Omental fat pad (tissue), 4 donors: ENCODE data around the gene INTS4. TPM values are rescaled to one million over a fixed set of nuclear protein-coding genes. Genes with fewer than 3 reads are reported as not detected.
"Not testable (repeated sequence)": the region's sequence is repeated elsewhere in the genome, so short reads cannot be mapped to it uniquely, and the experiment has no call there.

Experiments used
- ATAC-seq: fragments of 150-250 bp; one replicate; pipeline ENCODE4 v1.9.1; 2016; ENCODE audit warnings: mild to moderate bottlenecking, moderate library complexity; ENCODE audit not compliant: low FRiP score
- DNase-seq: peaks from one replicate; pipeline ENCODE4 v3.0.0-alpha.2; 2019; ENCODE audit warnings: low spot score
- total RNA-seq, 4 donors: library from RNA; depleted of rRNA; stranded (reverse); fragments of >200 nt; gene quantifications; one replicate each; pipeline ENCODE4 v1.1.0, GENCODE V29; 2016
- TF ChIP-seq, protein P1 (sequence below), 3 donors: fragments of 450-650 bp; IDR thresholded peaks; one replicate each; pipeline ENCODE4 v1.5.1; 2016 to 2017; ENCODE audit warnings: antibody characterized with exemption in 3 of 3, mild to moderate bottlenecking in 3 of 3, moderate library complexity in 2 of 3

INTS4 gene, protein sequence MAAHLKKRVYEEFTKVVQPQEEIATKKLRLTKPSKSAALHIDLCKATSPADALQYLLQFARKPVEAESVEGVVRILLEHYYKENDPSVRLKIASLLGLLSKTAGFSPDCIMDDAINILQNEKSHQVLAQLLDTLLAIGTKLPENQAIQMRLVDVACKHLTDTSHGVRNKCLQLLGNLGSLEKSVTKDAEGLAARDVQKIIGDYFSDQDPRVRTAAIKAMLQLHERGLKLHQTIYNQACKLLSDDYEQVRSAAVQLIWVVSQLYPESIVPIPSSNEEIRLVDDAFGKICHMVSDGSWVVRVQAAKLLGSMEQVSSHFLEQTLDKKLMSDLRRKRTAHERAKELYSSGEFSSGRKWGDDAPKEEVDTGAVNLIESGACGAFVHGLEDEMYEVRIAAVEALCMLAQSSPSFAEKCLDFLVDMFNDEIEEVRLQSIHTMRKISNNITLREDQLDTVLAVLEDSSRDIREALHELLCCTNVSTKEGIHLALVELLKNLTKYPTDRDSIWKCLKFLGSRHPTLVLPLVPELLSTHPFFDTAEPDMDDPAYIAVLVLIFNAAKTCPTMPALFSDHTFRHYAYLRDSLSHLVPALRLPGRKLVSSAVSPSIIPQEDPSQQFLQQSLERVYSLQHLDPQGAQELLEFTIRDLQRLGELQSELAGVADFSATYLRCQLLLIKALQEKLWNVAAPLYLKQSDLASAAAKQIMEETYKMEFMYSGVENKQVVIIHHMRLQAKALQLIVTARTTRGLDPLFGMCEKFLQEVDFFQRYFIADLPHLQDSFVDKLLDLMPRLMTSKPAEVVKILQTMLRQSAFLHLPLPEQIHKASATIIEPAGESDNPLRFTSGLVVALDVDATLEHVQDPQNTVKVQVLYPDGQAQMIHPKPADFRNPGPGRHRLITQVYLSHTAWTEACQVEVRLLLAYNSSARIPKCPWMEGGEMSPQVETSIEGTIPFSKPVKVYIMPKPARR
- total RNA-seq = 10 to 100 TPM; 22.5 to 43.2 (median 28.7) TPM

DNA sequence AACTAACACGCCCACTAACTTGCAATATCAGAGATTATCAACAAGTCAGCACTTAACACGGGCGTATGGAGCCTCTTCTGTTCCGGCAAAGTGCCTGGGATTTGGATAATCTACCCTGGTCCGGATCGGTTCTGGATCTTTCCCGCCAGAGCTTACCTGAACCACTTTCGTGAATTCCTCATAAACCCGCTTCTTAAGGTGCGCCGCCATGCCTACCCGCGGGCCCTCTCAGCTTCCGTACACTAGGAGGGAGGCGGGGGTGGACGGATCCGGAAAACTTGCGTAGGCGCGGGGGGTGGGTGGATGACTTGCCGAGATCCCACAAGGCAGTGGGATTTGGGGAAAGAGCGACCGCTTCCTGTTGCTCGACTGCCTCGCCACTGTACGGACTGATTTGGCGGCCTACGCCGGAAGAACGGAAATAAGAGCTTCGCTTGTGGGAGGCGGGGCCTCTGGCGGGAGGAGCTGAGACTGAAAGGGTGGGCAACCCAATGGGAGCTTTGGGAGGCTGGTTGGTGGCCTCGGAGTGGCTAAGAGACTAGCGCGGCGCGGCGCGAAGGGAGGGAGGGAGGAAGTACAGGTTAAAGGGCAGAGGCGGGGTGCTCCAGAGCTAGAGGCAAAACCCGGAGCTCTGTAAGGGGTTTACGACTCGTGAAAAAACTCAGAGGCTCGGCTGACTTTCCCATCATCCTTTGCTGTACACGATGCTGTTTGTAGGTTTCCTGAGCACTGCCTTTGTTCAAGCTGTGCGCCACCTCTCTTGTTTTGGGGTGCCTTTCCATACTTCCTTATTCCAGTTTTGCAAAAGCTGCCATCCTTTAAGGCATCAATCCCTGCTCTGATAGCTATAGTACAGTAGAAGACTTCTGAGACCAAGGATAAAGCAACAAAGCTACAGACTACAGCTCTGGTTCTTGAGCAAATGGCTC lies at the start of gene INTS4:
Gene INTS4, minus strand, starts transcription at position 235 of the 929 bp plus-strand sequence. Its CDS starts 25 bp downstream, at position 210.
- peak; percentile 93 for DNase-seq
- TF ChIP-seq, protein P1, sequence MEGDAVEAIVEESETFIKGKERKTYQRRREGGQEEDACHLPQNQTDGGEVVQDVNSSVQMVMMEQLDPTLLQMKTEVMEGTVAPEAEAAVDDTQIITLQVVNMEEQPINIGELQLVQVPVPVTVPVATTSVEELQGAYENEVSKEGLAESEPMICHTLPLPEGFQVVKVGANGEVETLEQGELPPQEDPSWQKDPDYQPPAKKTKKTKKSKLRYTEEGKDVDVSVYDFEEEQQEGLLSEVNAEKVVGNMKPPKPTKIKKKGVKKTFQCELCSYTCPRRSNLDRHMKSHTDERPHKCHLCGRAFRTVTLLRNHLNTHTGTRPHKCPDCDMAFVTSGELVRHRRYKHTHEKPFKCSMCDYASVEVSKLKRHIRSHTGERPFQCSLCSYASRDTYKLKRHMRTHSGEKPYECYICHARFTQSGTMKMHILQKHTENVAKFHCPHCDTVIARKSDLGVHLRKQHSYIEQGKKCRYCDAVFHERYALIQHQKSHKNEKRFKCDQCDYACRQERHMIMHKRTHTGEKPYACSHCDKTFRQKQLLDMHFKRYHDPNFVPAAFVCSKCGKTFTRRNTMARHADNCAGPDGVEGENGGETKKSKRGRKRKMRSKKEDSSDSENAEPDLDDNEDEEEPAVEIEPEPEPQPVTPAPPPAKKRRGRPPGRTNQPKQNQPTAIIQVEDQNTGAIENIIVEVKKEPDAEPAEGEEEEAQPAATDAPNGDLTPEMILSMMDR (IDR thresholded peaks at IDR 0.05) = no peak

DNA sequence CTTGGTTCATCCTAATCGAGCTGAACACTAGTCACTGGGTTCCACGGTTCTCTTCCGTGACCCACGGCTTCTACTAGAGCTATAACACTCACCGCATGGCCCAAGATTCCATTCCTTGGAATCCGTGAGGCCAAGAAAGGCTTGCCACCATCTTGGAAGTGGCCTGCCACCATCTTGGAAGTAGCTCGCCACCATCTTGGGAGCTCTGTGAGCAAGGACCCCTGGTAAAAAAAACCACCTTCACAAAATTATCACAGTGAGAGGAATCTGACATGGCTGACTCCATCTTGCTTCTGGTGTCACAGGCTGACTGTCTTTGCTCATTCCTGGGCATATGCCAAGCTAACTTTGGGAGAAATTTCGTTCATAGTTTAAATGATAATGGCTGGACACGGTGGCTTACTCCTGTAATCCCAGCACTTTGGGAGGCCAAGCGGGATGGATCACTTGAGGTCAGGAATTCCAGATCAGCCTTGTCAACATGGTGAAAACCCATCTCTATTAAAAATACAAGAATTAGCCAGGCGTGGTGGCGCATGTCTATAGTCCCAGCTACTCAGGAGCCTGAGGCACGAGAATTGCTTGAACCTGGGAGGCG lies 47.5 kb upstream of the INTS4 start:
- no peak for DNase-seq
- ATAC-seq = no peak
- TF ChIP-seq, protein P1 (IDR thresholded peaks at IDR 0.05) = no peak

More for the DNA sequence above, at the start of gene INTS4:
- peak; percentile 99 for ATAC-seq

DNA sequence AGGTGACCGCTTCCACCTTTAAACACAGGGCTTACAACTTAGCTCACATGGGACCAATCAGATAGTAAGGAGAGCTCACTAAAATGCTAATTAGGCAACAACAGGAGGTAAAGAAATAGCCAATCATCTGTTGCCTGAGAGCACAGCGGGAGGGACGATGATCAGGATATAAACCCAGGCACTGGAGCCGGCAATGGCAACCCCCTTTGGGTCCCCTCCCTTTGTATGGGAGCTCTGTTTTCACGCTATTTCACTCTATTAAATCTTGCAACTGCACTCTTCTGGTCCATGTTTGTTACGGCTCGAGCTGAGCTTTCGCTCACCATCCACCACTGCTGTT lies 46.9 kb upstream of the INTS4 start:
- ATAC-seq, DNase-seq: not testable (repeated sequence)

DNA sequence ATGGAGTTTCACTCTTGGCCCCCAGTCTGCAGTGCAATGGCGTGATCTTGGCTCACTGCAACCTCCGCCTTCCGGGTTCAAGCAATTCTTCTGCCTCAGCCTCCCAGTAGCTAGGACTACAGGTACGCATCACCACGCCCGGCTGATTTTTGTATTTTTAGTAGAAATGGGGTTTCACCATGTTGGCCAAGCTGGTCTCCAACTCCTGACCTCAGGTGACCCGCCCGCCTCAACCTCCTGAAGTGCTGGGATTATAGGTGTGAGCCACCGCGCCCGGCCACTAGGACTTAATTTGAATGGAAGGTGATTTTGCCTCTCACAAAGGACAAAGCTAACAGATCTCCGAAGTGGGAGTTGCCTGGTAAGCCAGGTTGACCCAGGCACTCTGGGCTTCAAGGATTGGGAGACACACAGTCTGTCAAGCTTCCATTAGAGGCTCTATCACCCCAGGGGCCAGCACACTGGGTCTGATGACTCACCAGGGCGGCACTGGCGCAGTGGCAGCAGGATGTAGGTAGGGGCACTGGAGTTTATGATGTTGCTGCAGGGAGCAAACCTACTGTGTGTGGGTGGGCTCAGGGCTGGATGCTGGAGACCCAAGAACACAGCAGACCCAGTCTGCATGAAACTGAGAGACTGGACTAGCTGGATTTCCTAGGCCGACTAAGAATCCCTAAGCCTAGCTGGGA lies 46.4 kb upstream of the INTS4 start:
- TF ChIP-seq, protein P1 (IDR thresholded peaks at IDR 0.05) = no peak
- ATAC-seq (no peak), DNase-seq (no peak)

DNA sequence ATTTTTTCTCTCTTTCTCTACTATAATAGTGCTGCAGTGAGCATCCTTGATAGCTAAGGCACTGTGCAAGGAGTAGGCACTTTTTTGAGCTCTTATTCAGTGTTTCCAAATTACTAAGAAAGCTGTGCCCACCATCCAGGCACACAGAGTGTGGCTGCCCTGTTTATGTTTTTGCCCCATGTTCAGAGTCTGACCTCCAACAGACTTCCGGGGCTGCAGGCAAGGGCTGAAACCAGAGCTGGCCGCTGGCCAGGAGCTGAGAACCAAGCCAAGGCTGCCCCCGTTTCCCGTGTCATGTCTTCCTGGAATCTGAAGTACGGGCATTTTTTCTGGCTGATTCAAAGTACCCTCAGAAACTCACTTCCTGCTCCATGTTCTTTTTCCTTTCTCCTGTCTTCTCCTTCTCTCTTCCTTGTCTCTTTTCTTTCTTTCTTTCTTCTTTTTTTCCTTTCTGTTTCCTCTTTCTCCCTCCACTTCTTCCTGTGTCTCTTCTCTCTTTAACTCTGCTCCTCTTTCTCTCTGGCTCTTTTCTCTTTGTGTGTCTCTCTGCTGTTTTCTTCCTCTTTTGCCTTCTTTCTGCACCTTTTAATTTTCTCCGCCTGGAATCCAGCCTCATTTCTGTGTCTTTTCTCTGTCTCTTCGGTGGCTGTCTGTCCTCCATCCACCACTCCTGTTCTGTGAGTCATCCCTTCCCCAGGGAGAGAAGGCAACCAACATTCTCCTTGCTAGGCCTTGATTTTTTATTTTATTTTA lies 45.6 kb upstream of the INTS4 start:
- ATAC-seq = peak; percentile 75
- TF ChIP-seq, protein P1 (IDR thresholded peaks at IDR 0.05) = no peak
- peak; percentile 42 for DNase-seq

DNA sequence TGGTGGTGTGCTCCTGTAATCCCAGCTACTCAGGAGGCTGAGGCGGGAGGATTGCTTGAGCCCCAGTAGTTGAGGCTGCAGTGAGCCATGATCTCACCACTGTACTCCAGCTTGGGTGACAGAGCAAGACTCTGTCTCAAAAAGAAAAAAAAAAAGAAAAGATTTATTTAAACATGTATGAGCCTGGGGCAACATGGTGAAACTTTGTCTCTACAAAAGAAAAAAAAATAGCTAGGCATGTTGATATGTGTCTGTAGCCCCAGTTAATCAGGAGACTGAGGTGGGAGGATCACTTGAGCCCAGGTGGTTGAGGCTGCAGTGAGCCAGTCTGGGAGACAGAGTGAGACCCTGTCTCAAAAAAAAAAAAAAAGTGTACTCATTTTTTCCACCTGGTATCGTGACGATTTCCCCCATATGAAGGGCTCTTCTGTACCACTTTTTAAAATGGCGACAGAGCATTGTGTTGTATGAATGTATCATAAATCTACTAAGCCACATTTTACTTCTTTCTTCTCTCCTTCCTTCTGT lies 45.0 kb upstream of the INTS4 start:
- DNase-seq (no peak), ATAC-seq (no peak)
- TF ChIP-seq, protein P1 (IDR thresholded peaks at IDR 0.05) = no peak
